Neural cell (in vitro differentiated cells): Measurements from ENCODE around the gene DSG4.

Experiments used
- CTCF ChIP-seq: fragments of 450-650 bp; IDR thresholded peaks from 2 replicates; pipeline ENCODE4 v1.5.1; 2014; ENCODE audit warnings: antibody characterized with exemption, mild to moderate bottlenecking, moderate library complexity; ENCODE audit not compliant: poor library complexity, severe bottlenecking
- EP300 ChIP-seq: fragments of 450-650 bp; conservative IDR thresholded peaks from 2 replicates; pipeline ENCODE4 v1.6.1; 2014; ENCODE audit warnings: antibody characterized with exemption, mild to moderate bottlenecking, moderate library complexity; ENCODE audit not compliant: poor library complexity, severe bottlenecking
- EZH2 ChIP-seq: fragments of 200-600, 300-800 bp; shearing (Covaris generic), sonication (generic); IDR thresholded peaks from 2 replicates; pipeline ENCODE4 v1.6.1; 2014; ENCODE audit warnings: antibody characterized with exemption, low read length, borderline replicate concordance, mild to moderate bottlenecking; ENCODE audit not compliant: insufficient read depth, poor library complexity, severe bottlenecking
- MXI1 ChIP-seq: fragments of 450-650 bp; conservative IDR thresholded peaks from 2 replicates; pipeline ENCODE4 v1.6.1; 2014; ENCODE audit warnings: antibody characterized with exemption, mild to moderate bottlenecking; ENCODE audit not compliant: poor library complexity, severe bottlenecking
- POLR2AphosphoS5 ChIP-seq: IDR thresholded peaks from 2 replicates; pipeline ENCODE4 v1.6.1; 2012
- RAD21 ChIP-seq: fragments of 450-650 bp; conservative IDR thresholded peaks from 2 replicates; pipeline ENCODE4 v1.6.1; 2014; ENCODE audit warnings: antibody characterized with exemption, mild to moderate bottlenecking, moderate library complexity
- SMC3 ChIP-seq: fragments of 450-650 bp; conservative IDR thresholded peaks from 2 replicates; pipeline ENCODE4 v1.6.1; 2014; ENCODE audit warnings: antibody characterized with exemption, mild to moderate bottlenecking, moderate library complexity; ENCODE audit not compliant: poor library complexity
- TAF1 ChIP-seq: IDR thresholded peaks from 2 replicates; pipeline ENCODE4 v1.6.1; 2012; ENCODE audit warnings: low read depth
- TF ChIP-seq, protein P1 (sequence below): IDR thresholded peaks from 2 replicates; pipeline ENCODE4 v1.6.1; 2012; ENCODE audit warnings: borderline replicate concordance

GRCh38 chr18:31447530-31448191 is 71.1 kb downstream of the DSG4 start, which contains the start of gene DSG3:
- TF ChIP-seq CTCF (no peak), EZH2 (no peak), SMC3 (no peak), RAD21 (no peak), EP300 (no peak), MXI1 (no peak), POLR2AphosphoS5 (no peak), TAF1 (no peak)
- TF ChIP-seq, protein P1, sequence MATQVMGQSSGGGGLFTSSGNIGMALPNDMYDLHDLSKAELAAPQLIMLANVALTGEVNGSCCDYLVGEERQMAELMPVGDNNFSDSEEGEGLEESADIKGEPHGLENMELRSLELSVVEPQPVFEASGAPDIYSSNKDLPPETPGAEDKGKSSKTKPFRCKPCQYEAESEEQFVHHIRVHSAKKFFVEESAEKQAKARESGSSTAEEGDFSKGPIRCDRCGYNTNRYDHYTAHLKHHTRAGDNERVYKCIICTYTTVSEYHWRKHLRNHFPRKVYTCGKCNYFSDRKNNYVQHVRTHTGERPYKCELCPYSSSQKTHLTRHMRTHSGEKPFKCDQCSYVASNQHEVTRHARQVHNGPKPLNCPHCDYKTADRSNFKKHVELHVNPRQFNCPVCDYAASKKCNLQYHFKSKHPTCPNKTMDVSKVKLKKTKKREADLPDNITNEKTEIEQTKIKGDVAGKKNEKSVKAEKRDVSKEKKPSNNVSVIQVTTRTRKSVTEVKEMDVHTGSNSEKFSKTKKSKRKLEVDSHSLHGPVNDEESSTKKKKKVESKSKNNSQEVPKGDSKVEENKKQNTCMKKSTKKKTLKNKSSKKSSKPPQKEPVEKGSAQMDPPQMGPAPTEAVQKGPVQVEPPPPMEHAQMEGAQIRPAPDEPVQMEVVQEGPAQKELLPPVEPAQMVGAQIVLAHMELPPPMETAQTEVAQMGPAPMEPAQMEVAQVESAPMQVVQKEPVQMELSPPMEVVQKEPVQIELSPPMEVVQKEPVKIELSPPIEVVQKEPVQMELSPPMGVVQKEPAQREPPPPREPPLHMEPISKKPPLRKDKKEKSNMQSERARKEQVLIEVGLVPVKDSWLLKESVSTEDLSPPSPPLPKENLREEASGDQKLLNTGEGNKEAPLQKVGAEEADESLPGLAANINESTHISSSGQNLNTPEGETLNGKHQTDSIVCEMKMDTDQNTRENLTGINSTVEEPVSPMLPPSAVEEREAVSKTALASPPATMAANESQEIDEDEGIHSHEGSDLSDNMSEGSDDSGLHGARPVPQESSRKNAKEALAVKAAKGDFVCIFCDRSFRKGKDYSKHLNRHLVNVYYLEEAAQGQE, result no peak
